ENCODE data around the gene MAPRE2.

The MAPRE2 gene

GRCh38 chr18:35086704-35087103 is 45.5 kb downstream of the MAPRE2 start:
- ChIA-PET POLR2A (no interaction called here), CTCF (interaction anchor here (0.9 to 2.7 kb wide), 6 partner anchors 11 to 84 kb away, joined by 3 to 7 read pairs (median 4); no protein-coding TSS in a partner anchor)
- H3K4me1 ChIP-seq (ENCODE audit: control extremely low read depth in 1 of 4, control insufficient read depth in 4 of 4, insufficient read depth in 4 of 4, low read length in 3 of 4) = peaks cover 0 to 14% (median 4%) of the 10 kb centered on the region in 4 experiments
- no peak for DNase-seq
- WGBS (ENCODE audit: insufficient coverage) = no CpG with 5 or more reads among the region's 2 CpGs
- H3K27me3 ChIP-seq (replicated peaks in 2 of 5; ENCODE audit: control insufficient read depth in 4 of 5, insufficient read depth in 5 of 5, low read length in 4 of 5) = no peaks in the 10 kb centered on the region
- H3K27ac ChIP-seq (ENCODE audit: insufficient read depth in 1 of 2, low read depth in 1 of 2, low read length in 2 of 2, poor library complexity in 1 of 2, severe bottlenecking in 2 of 2) = no peak overlapping the region
- H3K9me3 ChIP-seq (ENCODE audit: control extremely low read depth in 1 of 5, control insufficient read depth in 4 of 5, insufficient read depth in 2 of 5, low read depth in 1 of 5, low read length in 4 of 5) = no peaks in the 10 kb centered on the region
- H3K4me3 ChIP-seq (ENCODE audit: control insufficient read depth in 1 of 7, extremely low read depth in 1 of 7, insufficient read depth in 4 of 7, low read depth in 2 of 7, low read length in 6 of 7) = no peak overlapping the region
- peaks cover 2 to 12% (median 7%) of the 10 kb centered on the region in 4 experiments for H3K36me3 ChIP-seq (ENCODE audit: control insufficient read depth in 4 of 4, insufficient read depth in 4 of 4, low read length in 3 of 4)

GRCh38 chr18:35087726-35088125 is 46.5 kb downstream of the MAPRE2 start:
- no peaks in the 10 kb centered on the region for H3K27me3 ChIP-seq (replicated peaks in 2 of 5; ENCODE audit: control insufficient read depth in 4 of 5, insufficient read depth in 5 of 5, low read length in 4 of 5)
- H3K27ac ChIP-seq (ENCODE audit: insufficient read depth in 1 of 2, low read depth in 1 of 2, low read length in 2 of 2, poor library complexity in 1 of 2, severe bottlenecking in 2 of 2) = no peak overlapping the region
- 29% methylated on average over 2 of the region's 3 CpGs for WGBS (ENCODE audit: insufficient coverage)
- ChIA-PET POLR2A (no interaction called here), CTCF (interaction anchor here (1.6 to 2.7 kb wide), 4 partner anchors 8 to 60 kb away, joined by 4 to 7 read pairs (median 5); no protein-coding TSS in a partner anchor)
- H3K9me3 ChIP-seq (ENCODE audit: control extremely low read depth in 1 of 5, control insufficient read depth in 4 of 5, insufficient read depth in 2 of 5, low read depth in 1 of 5, low read length in 4 of 5) = no peaks in the 10 kb centered on the region
- no peak for DNase-seq
- H3K4me3 ChIP-seq (ENCODE audit: control insufficient read depth in 1 of 7, extremely low read depth in 1 of 7, insufficient read depth in 4 of 7, low read depth in 2 of 7, low read length in 6 of 7) = no peak overlapping the region
- H3K4me1 ChIP-seq (ENCODE audit: control extremely low read depth in 1 of 4, control insufficient read depth in 4 of 4, insufficient read depth in 4 of 4, low read length in 3 of 4) = peaks cover 0 to 14% (median 4%) of the 10 kb centered on the region in 4 experiments
- peaks cover 3 to 13% (median 7%) of the 10 kb centered on the region in 4 experiments for H3K36me3 ChIP-seq (ENCODE audit: control insufficient read depth in 4 of 4, insufficient read depth in 4 of 4, low read length in 3 of 4)

- no peak overlapping the region for H3K27ac ChIP-seq (ENCODE audit: insufficient read depth in 1 of 2, low read depth in 1 of 2, low read length in 2 of 2, poor library complexity in 1 of 2, severe bottlenecking in 2 of 2)
- ChIA-PET CTCF (interaction anchor here (1.6 to 2.1 kb wide), 2 partner anchors 8 to 9 kb away, joined by 4 read pairs; no protein-coding TSS in a partner anchor), POLR2A (no interaction called here)
- DNase-seq = no peak
- peaks cover 0 to 14% (median 4%) of the 10 kb centered on the region in 4 experiments for H3K4me1 ChIP-seq (ENCODE audit: control extremely low read depth in 1 of 4, control insufficient read depth in 4 of 4, insufficient read depth in 4 of 4, low read length in 3 of 4)
- H3K36me3 ChIP-seq (ENCODE audit: control insufficient read depth in 4 of 4, insufficient read depth in 4 of 4, low read length in 3 of 4) = peaks cover 3 to 10% (median 6%) of the 10 kb centered on the region in 4 experiments
- H3K27me3 ChIP-seq (replicated peaks in 2 of 5; ENCODE audit: control insufficient read depth in 4 of 5, insufficient read depth in 5 of 5, low read length in 4 of 5) = no peaks in the 10 kb centered on the region
- WGBS (ENCODE audit: insufficient coverage) = 100% methylated on average over 2 of the region's 3 CpGs
- no peaks in the 10 kb centered on the region for H3K9me3 ChIP-seq (ENCODE audit: control extremely low read depth in 1 of 5, control insufficient read depth in 4 of 5, insufficient read depth in 2 of 5, low read depth in 1 of 5, low read length in 4 of 5)
- H3K4me3 ChIP-seq (ENCODE audit: control insufficient read depth in 1 of 7, extremely low read depth in 1 of 7, insufficient read depth in 4 of 7, low read depth in 2 of 7, low read length in 6 of 7) = no peak overlapping the region
Measured at GRCh38 chr18:35088921-35089320, 47.7 kb downstream of the MAPRE2 start.

DNA sequence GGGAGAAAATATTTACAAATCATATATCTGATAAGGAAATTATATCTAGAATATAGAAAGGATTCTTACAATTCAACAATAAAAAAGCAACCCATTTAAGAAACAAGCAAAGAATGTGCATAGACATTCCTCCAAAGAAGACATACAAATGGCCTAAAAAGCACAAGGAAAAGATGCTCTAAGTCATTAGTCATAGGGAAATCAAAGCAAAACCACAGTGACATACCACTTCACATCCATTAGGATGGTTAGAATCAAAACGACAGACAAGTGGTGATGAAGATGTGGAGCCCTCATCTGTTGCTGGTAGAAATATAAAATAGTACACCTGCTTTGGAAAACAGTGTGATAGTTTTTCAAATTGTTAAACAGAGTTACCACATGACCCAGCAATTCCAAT is 48.2 kb downstream of the MAPRE2 start:
- Histone ChIP-seq H3K4me1 (ENCODE audit: control extremely low read depth in 1 of 4, control insufficient read depth in 4 of 4, insufficient read depth in 4 of 4, low read length in 3 of 4) (peaks cover 0 to 14% (median 4%) of the 10 kb centered on the region in 4 experiments), H3K36me3 (ENCODE audit: control insufficient read depth in 4 of 4, insufficient read depth in 4 of 4, low read length in 3 of 4) (peaks cover 3 to 10% (median 6%) of the 10 kb centered on the region in 4 experiments), H3K4me3 (ENCODE audit: control insufficient read depth in 1 of 7, extremely low read depth in 1 of 7, insufficient read depth in 4 of 7, low read depth in 2 of 7, low read length in 6 of 7) (no peak overlapping the region), H3K9me3 (ENCODE audit: control extremely low read depth in 1 of 5, control insufficient read depth in 4 of 5, insufficient read depth in 2 of 5, low read depth in 1 of 5, low read length in 4 of 5) (no peaks in the 10 kb centered on the region), H3K27me3 (replicated peaks in 2 of 5; ENCODE audit: control insufficient read depth in 4 of 5, insufficient read depth in 5 of 5, low read length in 4 of 5) (no peaks in the 10 kb centered on the region), H3K27ac (ENCODE audit: insufficient read depth in 1 of 2, low read depth in 1 of 2, low read length in 2 of 2, poor library complexity in 1 of 2, severe bottlenecking in 2 of 2) (no peak overlapping the region)
- whole genome bisulfite sequencing (ENCODE audit: insufficient coverage) = no CpG with 5 or more reads among the region's 1 CpG
- DNase-seq = no peak
- ChIA-PET POLR2A (no interaction called here), CTCF (interaction anchor here (1.6 kb wide), 1 partner anchor 9 kb away, joined by 4 read pairs; no protein-coding TSS in a partner anchor)

DNA sequence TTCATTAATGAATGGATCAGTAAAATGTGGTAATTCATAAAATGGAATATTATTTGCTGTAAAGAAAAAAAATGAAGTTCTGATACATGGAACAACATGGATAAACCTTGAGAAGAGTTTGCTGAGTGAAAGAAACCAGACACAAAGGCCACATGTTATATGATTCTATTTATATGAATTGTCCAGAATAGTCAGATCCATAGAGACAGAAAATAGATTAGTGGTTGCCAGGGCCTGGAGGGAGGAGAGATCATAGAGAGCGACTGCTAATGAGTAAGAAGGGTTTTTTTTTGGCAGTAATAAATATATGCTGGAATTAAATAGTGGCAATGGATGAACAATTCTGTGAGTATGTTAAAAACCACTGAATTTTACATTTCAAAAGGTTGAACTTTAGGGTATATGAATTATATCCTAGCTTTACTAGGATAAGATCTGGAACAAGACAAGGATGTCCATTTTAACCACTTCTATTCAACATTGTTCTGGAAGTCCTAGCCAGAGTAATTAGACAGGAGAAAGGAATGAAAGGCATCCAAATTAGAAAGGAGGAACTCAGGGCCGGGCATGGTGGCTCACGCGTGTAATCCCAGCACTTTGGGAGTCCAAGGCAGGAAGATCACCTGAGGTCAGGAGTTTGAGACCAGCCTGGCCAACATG is 48.8 kb downstream of the MAPRE2 start:
- no peak overlapping the region for H3K4me3 ChIP-seq (ENCODE audit: control insufficient read depth in 1 of 7, extremely low read depth in 1 of 7, insufficient read depth in 4 of 7, low read depth in 2 of 7, low read length in 6 of 7)
- WGBS (ENCODE audit: insufficient coverage) = 88% methylated on average over 1 of the region's 4 CpGs
- DNase-seq = no peak
- CTCF ChIA-PET = no interaction called here
- H3K27ac ChIP-seq (ENCODE audit: insufficient read depth in 1 of 2, low read depth in 1 of 2, low read length in 2 of 2, poor library complexity in 1 of 2, severe bottlenecking in 2 of 2) = no peak overlapping the region
- no peaks in the 10 kb centered on the region for H3K27me3 ChIP-seq (replicated peaks in 2 of 5; ENCODE audit: control insufficient read depth in 4 of 5, insufficient read depth in 5 of 5, low read length in 4 of 5)
- POLR2A ChIA-PET = no interaction called here
- peaks cover 3 to 10% (median 6%) of the 10 kb centered on the region in 4 experiments for H3K36me3 ChIP-seq (ENCODE audit: control insufficient read depth in 4 of 4, insufficient read depth in 4 of 4, low read length in 3 of 4)
- H3K4me1 ChIP-seq (ENCODE audit: control extremely low read depth in 1 of 4, control insufficient read depth in 4 of 4, insufficient read depth in 4 of 4, low read length in 3 of 4) = peaks cover 0 to 14% (median 4%) of the 10 kb centered on the region in 4 experiments
- H3K9me3 ChIP-seq (ENCODE audit: control extremely low read depth in 1 of 5, control insufficient read depth in 4 of 5, insufficient read depth in 2 of 5, low read depth in 1 of 5, low read length in 4 of 5) = no peaks in the 10 kb centered on the region

DNA sequence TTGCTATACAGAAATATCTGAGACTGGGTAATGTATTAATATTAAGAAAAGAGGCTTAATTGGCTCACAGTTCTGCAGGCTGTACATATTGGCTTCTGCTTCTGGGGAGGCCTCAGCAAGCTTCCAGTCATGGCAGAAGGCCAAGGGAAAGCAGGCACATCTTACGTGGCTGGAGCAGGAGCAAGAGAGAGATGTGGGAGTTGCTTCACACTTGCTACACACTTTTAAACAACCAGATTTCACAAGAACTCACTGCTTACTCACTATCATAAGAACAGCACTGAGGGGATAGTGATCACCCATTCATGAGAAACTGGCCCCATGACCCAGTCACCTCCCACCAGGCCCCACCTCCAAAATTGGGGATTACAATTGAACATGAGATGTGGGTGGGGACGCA is 50.6 kb downstream of the MAPRE2 start:
- Histone ChIP-seq H3K4me3 (ENCODE audit: control insufficient read depth in 1 of 7, extremely low read depth in 1 of 7, insufficient read depth in 4 of 7, low read depth in 2 of 7, low read length in 6 of 7) (no peak overlapping the region), H3K36me3 (ENCODE audit: control insufficient read depth in 4 of 4, insufficient read depth in 4 of 4, low read length in 3 of 4) (peaks cover 0 to 10% (median 5%) of the 10 kb centered on the region in 4 experiments), H3K9me3 (ENCODE audit: control extremely low read depth in 1 of 5, control insufficient read depth in 4 of 5, insufficient read depth in 2 of 5, low read depth in 1 of 5, low read length in 4 of 5) (no peaks in the 10 kb centered on the region), H3K4me1 (ENCODE audit: control extremely low read depth in 1 of 4, control insufficient read depth in 4 of 4, insufficient read depth in 4 of 4, low read length in 3 of 4) (peaks cover 0 to 13% (median 4%) of the 10 kb centered on the region in 4 experiments), H3K27me3 (replicated peaks in 2 of 5; ENCODE audit: control insufficient read depth in 4 of 5, insufficient read depth in 5 of 5, low read length in 4 of 5) (no peaks in the 10 kb centered on the region), H3K27ac (ENCODE audit: insufficient read depth in 1 of 2, low read depth in 1 of 2, low read length in 2 of 2, poor library complexity in 1 of 2, severe bottlenecking in 2 of 2) (no peak overlapping the region)
- ChIA-PET CTCF (interaction anchor here (0.6 kb wide), 2 partner anchors 12 to 224 kb away, joined by 3 read pairs; no protein-coding TSS in a partner anchor), POLR2A (no interaction called here)
- DNase-seq = no peak
- WGBS (ENCODE audit: insufficient coverage) = 90% methylated on average over 2 of the region's 2 CpGs

GRCh38 chr18:35095983-35096676 is 54.9 kb downstream of the MAPRE2 start:
- Histone ChIP-seq H3K27me3 (replicated peaks in 2 of 5; ENCODE audit: control insufficient read depth in 4 of 5, insufficient read depth in 5 of 5, low read length in 4 of 5) (no peaks in the 10 kb centered on the region), H3K36me3 (ENCODE audit: control insufficient read depth in 4 of 4, insufficient read depth in 4 of 4, low read length in 3 of 4) (peaks cover 7 to 33% (median 11%) of the 10 kb centered on the region in 4 experiments), H3K4me1 (ENCODE audit: control extremely low read depth in 1 of 4, control insufficient read depth in 4 of 4, insufficient read depth in 4 of 4, low read length in 3 of 4) (no peaks in the 10 kb centered on the region), H3K9me3 (ENCODE audit: control extremely low read depth in 1 of 5, control insufficient read depth in 4 of 5, insufficient read depth in 2 of 5, low read depth in 1 of 5, low read length in 4 of 5) (no peaks in the 10 kb centered on the region), H3K4me3 (ENCODE audit: control insufficient read depth in 1 of 7, extremely low read depth in 1 of 7, insufficient read depth in 4 of 7, low read depth in 2 of 7, low read length in 6 of 7) (no peak overlapping the region), H3K27ac (ENCODE audit: insufficient read depth in 1 of 2, low read depth in 1 of 2, low read length in 2 of 2, poor library complexity in 1 of 2, severe bottlenecking in 2 of 2) (peak overlapping the region in 1 of 2 experiments; percentile 3)
- CTCF ChIA-PET = interaction anchor here (0.8 to 1.3 kb wide), 8 partner anchors 9 to 67 kb away, joined by 3 to 6 read pairs (median 3); no protein-coding TSS in a partner anchor
- 100% methylated on average over 1 of the region's 1 CpG for WGBS (ENCODE audit: insufficient coverage)
- POLR2A ChIA-PET = no interaction called here
- DNase-seq = peak in 2 of 3 donors; percentile 35 to 39

All from common myeloid progenitor, CD34-positive (primary cell).